HepG2 (cell line): ENCODE results near the gene RIMKLB.

Source experiments
- DMAP1 ChIP-seq: IDR thresholded peaks from 2 replicates; pipeline ENCODE4 v1.6.1; 2016
- JUND ChIP-seq: sonication (generic); formaldehyde crosslinking; IDR thresholded peaks from 2 replicates; pipeline ENCODE4 v1.8.0; 2022; ENCODE audit warnings: mild to moderate bottlenecking, missing genetic modification reagents
- MAFF ChIP-seq: IDR thresholded peaks from 2 replicates; pipeline ENCODE4 v1.6.1; 2011; ENCODE audit warnings: low read depth, low read length, improper control_type of control experiment
- MED1 ChIP-seq: sonication (generic); formaldehyde crosslinking; IDR thresholded peaks from 2 replicates; pipeline ENCODE4 v1.4.0; 2020; ENCODE audit warnings: missing genetic modification reagents
- POLR2AphosphoS5 ChIP-seq: IDR thresholded peaks from 2 replicates; pipeline ENCODE4 v1.6.1; 2012; ENCODE audit warnings: low read depth, low read length
- TAF1 ChIP-seq: sonication (generic); formaldehyde crosslinking; IDR thresholded peaks from 2 replicates; pipeline ENCODE4 v1.4.0; 2020; ENCODE audit warnings: missing genetic modification reagents
- ZFP1 ChIP-seq: IDR thresholded peaks from 2 replicates; pipeline ENCODE4 v1.6.1; 2016
- ZNF350 ChIP-seq: sonication (generic); formaldehyde crosslinking; IDR thresholded peaks from 2 replicates; pipeline ENCODE4 v1.4.0; 2020; ENCODE audit warnings: mild to moderate bottlenecking, low read depth, missing genetic modification reagents, borderline replicate concordance

DNA sequence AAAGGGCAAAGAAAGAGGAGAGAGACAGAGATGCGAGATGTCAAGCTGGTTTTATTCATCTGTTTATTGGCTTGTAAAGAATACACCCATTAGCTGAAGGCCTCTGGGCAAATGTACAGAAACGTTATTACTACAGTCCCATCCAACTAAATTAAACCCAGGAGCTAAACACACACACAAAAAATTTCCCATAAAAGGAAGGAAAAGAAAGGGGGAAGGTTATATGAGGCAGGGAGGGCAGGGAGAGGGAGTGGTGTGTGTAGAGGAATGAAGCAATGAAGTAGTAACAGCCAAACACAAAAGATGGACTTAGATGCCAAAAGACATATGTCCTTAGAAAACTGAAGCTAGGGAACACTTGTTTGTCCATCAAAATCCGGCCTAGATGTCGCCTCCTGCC, 32.0 kb upstream of the RIMKLB start:
- TF ChIP-seq POLR2AphosphoS5 (no peak), ZNF350 (CRISPR knock-in tag) (no peak), TAF1 (CRISPR knock-in tag) (no peak), MAFF (no peak), JUND (CRISPR knock-in tag) (no peak), MED1 (CRISPR knock-in tag) (no peak), ZFP1 (CRISPR knock-in tag) (no peak), DMAP1 (CRISPR knock-in tag) (no peak)
